Pulmonary artery endothelial cell (primary cell): ENCODE measurements around the gene PPM1H. TPM values are rescaled to one million over a fixed set of nuclear protein-coding genes. Genes with fewer than 3 reads are reported as not detected.
A peak's percentile ranks its signal among the peaks of the same experiment; 100 is the strongest.

ENCODE experiments used
- DNase-seq: peaks from one replicate; pipeline ENCODE4 v3.0.0-alpha.2; 2011; ENCODE audit warnings: low read depth, low spot score
- total RNA-seq: library from RNA; depleted of rRNA; stranded (reverse); fragments of >200 nt; gene quantifications from 2 replicates; pipeline ENCODE4 v1.2.3, GENCODE V29; 2014

PPM1H gene
- total RNA-seq, 1 donor from 2014 or later = 4.1 TPM

GRCh38 chr12:62873826-62874448, 61.0 kb downstream of the PPM1H start:
- no peak for DNase-seq

- no peak for DNase-seq
These were observed 61.7 kb downstream of the PPM1H start for GRCh38 chr12:62873116-62873825.

GRCh38 chr12:62868820-62869219, 66.1 kb downstream of the PPM1H start:
- no peak for DNase-seq

GRCh38 chr12:62866451-62867082, 68.4 kb downstream of the PPM1H start:
- DNase-seq = peak; percentile 22

- DNase-seq = no peak
These were observed 69.0 kb downstream of the PPM1H start for GRCh38 chr12:62865937-62866336.

GRCh38 chr12:62865065-62865464, 69.9 kb downstream of the PPM1H start:
- no peak for DNase-seq

- no peak for DNase-seq
These were observed 72.6 kb downstream of the PPM1H start for GRCh38 chr12:62862259-62862881.

GRCh38 chr12:62861586-62861985, 73.4 kb downstream of the PPM1H start:
- DNase-seq = no peak

GRCh38 chr12:62860501-62861411, 74.2 kb downstream of the PPM1H start:
- DNase-seq = no peak

GRCh38 chr12:62860020-62860419, 74.9 kb downstream of the PPM1H start:
- no peak for DNase-seq

- DNase-seq = no peak
These were observed 75.6 kb downstream of the PPM1H start for GRCh38 chr12:62859321-62859737.

- DNase-seq = no peak
These were observed 78.5 kb downstream of the PPM1H start for GRCh38 chr12:62856454-62856853.

GRCh38 chr12:62854024-62854423, 80.9 kb downstream of the PPM1H start:
- DNase-seq = no peak

GRCh38 chr12:62849398-62849797, 85.6 kb downstream of the PPM1H start:
- DNase-seq = no peak

GRCh38 chr12:62848418-62848817, 86.5 kb downstream of the PPM1H start:
- no peak for DNase-seq

- no peak for DNase-seq
These were observed 87.2 kb downstream of the PPM1H start for GRCh38 chr12:62847709-62848108.

- DNase-seq = no peak
These were observed 88.5 kb downstream of the PPM1H start for GRCh38 chr12:62846491-62846890.

GRCh38 chr12:62844915-62845314, 90.0 kb downstream of the PPM1H start:
- no peak for DNase-seq

GRCh38 chr12:62843716-62844115, 91.2 kb downstream of the PPM1H start:
- DNase-seq = no peak

- DNase-seq = no peak
These were observed 93.1 kb downstream of the PPM1H start for GRCh38 chr12:62841846-62842245.

- no peak for DNase-seq
These were observed 94.1 kb downstream of the PPM1H start for GRCh38 chr12:62840806-62841205.
